HepG2 (cell line): Measurements from ENCODE around the gene CDC37L1. TPM values are rescaled to one million over a fixed set of nuclear protein-coding genes. Genes with fewer than 3 reads are reported as not detected.
A peak's percentile ranks its signal among the peaks of the same experiment; 100 is the strongest.

Experiments used
- ATAC-seq: fragments of 200-7000 bp; cut with Tn5 transposase; 3 replicates; pipeline ENCODE4 v1.9.1; 2020; ENCODE audit warnings: mild to moderate bottlenecking, moderate library complexity
- BruUV-seq: library from RNA; stranded (reverse); fragments of 400-500 nt; replicated peaks from 2 replicates; lab custom pipeline; 2021; lab: Mats Ljungman, UMichigan
- CTCF ChIA-PET: fragments of 300-600 bp; formaldehyde crosslinking; extraction: SDS; loops from one replicate; lab custom pipeline; 2021; ENCODE audit warnings: low total read pairs, inconsistent platforms, low intra/inter-chr PET ratio; lab: Yijun Ruan, JAX
- POLR2A ChIA-PET: fragments of 350-600 bp; sonication (Branson Sonifier 250); formaldehyde crosslinking; loops from one replicate; lab custom pipeline; 2020; ENCODE audit warnings: antibody characterized with exemption, inconsistent platforms; lab: Yijun Ruan, JAX
- DNase-seq: peaks from one replicate; pipeline ENCODE4 v3.0.0-alpha.2; 2015; ENCODE audit warnings: low spot score
- FAIRE-seq: peaks from 3 replicates; lab custom pipeline; 2011; peaks lifted over from hg19 to GRCh38; lab: Jason Lieb, UNC
- H2AFZ ChIP-seq: one replicate; pipeline ENCODE4 v1.6.1; 2011; ENCODE audit warnings: low read length, inconsistent platforms
- H3K27ac ChIP-seq: fragments of 300-600 bp; 3 replicates; pipeline ENCODE4 v1.8.0; 2011; ENCODE audit warnings: mixed run types, mild to moderate bottlenecking, mixed read lengths, low read length, inconsistent platforms; ENCODE audit not compliant: insufficient read depth; ENCODE audit errors: extremely low read length
- H3K27me3 ChIP-seq, 2 experiments: fragments of 200-600 bp in 1 of 2; 2 replicates in 1 of 2; 3 replicates in 1 of 2; pipeline versions ENCODE4 v1.6.0 to v1.8.0; 2011; ENCODE audit warnings: low read length in 2 of 2, mild to moderate bottlenecking in 2 of 2, moderate library complexity in 2 of 2, inconsistent platforms in 1 of 2; ENCODE audit not compliant: insufficient read depth in 2 of 2, control insufficient read depth in 1 of 2
- H3K36me3 ChIP-seq, 2 experiments: fragments of 200-600 bp in 1 of 2; replicated peaks in 1 of 2; 2 replicates in 1 of 2; 3 replicates in 1 of 2; pipeline versions ENCODE4 v1.5.1 to v1.8.0; 2011; ENCODE audit warnings: low read length in 2 of 2, inconsistent platforms in 1 of 2; ENCODE audit not compliant: insufficient read depth in 2 of 2, control insufficient read depth in 1 of 2
- H3K4me1 ChIP-seq: 2 replicates; pipeline ENCODE4 v1.5.1; 2012; ENCODE audit warnings: low read length, inconsistent platforms; ENCODE audit not compliant: insufficient read depth
- H3K4me2 ChIP-seq: 2 replicates; pipeline ENCODE4 v1.6.0; 2011; ENCODE audit warnings: low read depth, low read length, inconsistent platforms
- H3K4me3 ChIP-seq, 3 experiments: fragments of 200-600 bp in 1 of 3; sonication (generic), shearing (Covaris generic) in 1 of 3; replicated peaks in 1 of 3; 2 replicates each; pipeline ENCODE4 v1.5.1; 2011 to 2016; ENCODE audit warnings: low read length in 3 of 3, inconsistent platforms in 2 of 3, low read depth in 2 of 3, mild to moderate bottlenecking in 2 of 3, control low read depth in 1 of 3, mixed read lengths in 1 of 3; ENCODE audit not compliant: insufficient read depth in 1 of 3
- H3K79me2 ChIP-seq: one replicate; pipeline ENCODE4 v1.6.1; 2011; ENCODE audit warnings: low read length, inconsistent platforms; ENCODE audit not compliant: insufficient read depth
- H3K9ac ChIP-seq: 2 replicates; pipeline ENCODE4 v1.6.0; 2011; ENCODE audit warnings: mild to moderate bottlenecking, low read depth, low read length, inconsistent platforms; ENCODE audit not compliant: insufficient read depth
- H3K9me3 ChIP-seq: 2 replicates; pipeline ENCODE4 v1.5.1; 2012; ENCODE audit warnings: mild to moderate bottlenecking, low read length
- H4K20me1 ChIP-seq: 2 replicates; pipeline ENCODE4 v1.6.0; 2011; ENCODE audit warnings: inconsistent platforms, mild to moderate bottlenecking, low read length, moderate library complexity; ENCODE audit not compliant: insufficient read depth
- ARID2 ChIP-seq: sonication (generic); formaldehyde crosslinking; IDR thresholded peaks from 2 replicates; pipeline ENCODE4 v1.8.1; 2022; ENCODE audit warnings: mild to moderate bottlenecking, missing genetic modification reagents, borderline replicate concordance
- JUN ChIP-seq: sonication (generic); formaldehyde crosslinking; IDR thresholded peaks from 2 replicates; pipeline ENCODE4 v1.4.0; 2020; ENCODE audit warnings: mild to moderate bottlenecking, missing genetic modification reagents
- XBP1 ChIP-seq: sonication (generic); formaldehyde crosslinking; IDR thresholded peaks from 2 replicates; pipeline ENCODE4 v1.5.0; 2020; ENCODE audit warnings: missing genetic modification reagents
- YY1 ChIP-seq: IDR thresholded peaks from 2 replicates; pipeline ENCODE4 v1.6.1; 2011; ENCODE audit warnings: low read length, low read depth, moderate library complexity, mild to moderate bottlenecking; ENCODE audit not compliant: insufficient read depth, insufficient replicate concordance
- ZC3H4 ChIP-seq: sonication (generic); formaldehyde crosslinking; IDR thresholded peaks from 2 replicates; pipeline ENCODE4 v1.4.0; 2020; ENCODE audit warnings: missing genetic modification reagents, borderline replicate concordance
- ZFP90 ChIP-seq: sonication (generic); formaldehyde crosslinking; IDR thresholded peaks from 2 replicates; pipeline ENCODE4 v1.8.0; 2022; ENCODE audit warnings: missing genetic modification reagents, mild to moderate bottlenecking, inconsistent platforms, borderline replicate concordance
- ZNF44 ChIP-seq: sonication (generic); formaldehyde crosslinking; IDR thresholded peaks from 2 replicates; pipeline ENCODE4 v1.5.1; 2020; ENCODE audit warnings: mild to moderate bottlenecking, missing genetic modification reagents
- ZNF678 ChIP-seq: sonication (generic); formaldehyde crosslinking; IDR thresholded peaks from 2 replicates; pipeline ENCODE4 v1.4.0; 2020; ENCODE audit warnings: mild to moderate bottlenecking, missing genetic modification reagents
- ZNF7 ChIP-seq: IDR thresholded peaks from 2 replicates; pipeline ENCODE4 v1.6.1; 2016; ENCODE audit warnings: missing biosample characterization, missing genetic modification reagents
- ZNF740 ChIP-seq: sonication (generic); formaldehyde crosslinking; IDR thresholded peaks from 2 replicates; pipeline ENCODE4 v1.4.0; 2020; ENCODE audit warnings: missing genetic modification reagents
- ZSCAN12 ChIP-seq: sonication (generic); formaldehyde crosslinking; IDR thresholded peaks from 2 replicates; pipeline ENCODE4 v1.9.0; 2021; ENCODE audit warnings: mild to moderate bottlenecking, missing genetic modification reagents
- WGBS: methylation state at CpG from one replicate; pipeline ENCODE4 v1.1.6; 2017; ENCODE audit warnings: low lambda C conversion rate; 5-methylcytosine and 5-hydroxymethylcytosine counted together
- in situ Hi-C: cut with HindIII; loops from 2 replicates; pipeline ENCODE4 v1.10.0; 2017; ENCODE audit warnings: low pct_unique_long_range_greater_than_20kb; ENCODE audit not compliant: extremely low pct_ligation_motif_present
- intact Hi-C: fragments of 100-400 bp; cut with micrococcal nuclease; formaldehyde crosslinking; loops from one replicate; pipeline ENCODE4 v1.10.0; 2022; ENCODE audit not compliant: unreplicated experiment
- polyA plus RNA-seq, 8 experiments: library from polyadenylated mRNA; depleted of rRNA in 3 of 8; stranded (reverse) in 7 of 8; unstranded in 1 of 8; fragments of >200 nt; fragmentation: Illumina TruSeq in 4 of 8; extraction: Trizol in 4 of 8; gene quantifications; 2 replicates each; pipeline versions ENCODE4 v1.2.1 to v1.2.3, GENCODE V29; 2011 to 2016; ENCODE audit warnings: low read depth in 4 of 8, missing spikeins in 1 of 8, mixed read lengths in 1 of 8; ENCODE audit not compliant: insufficient read depth in 1 of 8
- total RNA-seq, 5 experiments: library from RNA; depleted of rRNA; stranded (reverse); fragments of >200 nt; fragmentation: Illumina TruSeq; extraction: Trizol; gene quantifications; 2 replicates each; pipeline ENCODE4 v1.2.3, GENCODE V29; 2016; ENCODE audit warnings: low read depth in 1 of 5

CDC37L1 gene
- total and polyA plus RNA-seq, 2 of the 13 experiments (the other 11 are each of a cell fraction or from before 2014, with no cell fraction given) = 5.5 to 17.0 TPM

GRCh38 chr9:4678679-4679267 is 596 bp upstream of the CDC37L1 start:
- Histone ChIP-seq H3K36me3 (no peaks in the 10 kb centered on the region; a peak in 1 of 5 replicates), H2AFZ (no peak overlapping the region), H3K9me3 (no peaks in the 10 kb centered on the region), H3K4me3 (peak overlapping the region; percentile 70 to 94 (median 87)), H3K27ac (peak overlapping the region; percentile 99), H3K27me3 (no peaks in the 10 kb centered on the region; a peak in 1 of 5 replicates), H4K20me1 (peaks cover 4% of the 10 kb centered on the region; the same call in 1 of the 2 replicates), H3K79me2 (peaks cover 31% of the 10 kb centered on the region), H3K4me1 (peaks cover 51% of the 10 kb centered on the region), H3K4me2 (peak overlapping the region; percentile 93), H3K9ac (peak overlapping the region; percentile 96)
- in situ Hi-C loops (no loop called here), intact Hi-C loops (loop anchor here (1.0 to 5.0 kb wide), 4 partner anchors 15 to 1151 kb away; partner anchors contain the start of genes RCL1 and RFX3)
- ATAC-seq = peak; percentile 4; the same call in 1 of the 3 replicates
- FAIRE-seq = no peak
- BruUV-seq = TSS peak; percentile 97
- DNase-seq = peak; percentile 41
- ChIA-PET POLR2A (interaction anchor here (1.0 to 2.2 kb wide), 15 partner anchors 13 to 159 kb away, joined by 3 to 43 read pairs (median 6); partner anchors contain the start of genes AK3, PLPP6, RCL1 and SPATA6L), CTCF (no interaction called here)
- 0% methylated on average over 16 of the region's 16 CpGs for WGBS
- TF ChIP-seq JUN = no peak
- 0 out of 2 replicates have a peak, but pooled peaks have one; percentile 8 for TF ChIP-seq ZFP90 (CRISPR knock-in tag)
- peak; percentile 62; the same call in 1 of the 2 replicates for TF ChIP-seq XBP1 (CRISPR knock-in tag)
- no peak for TF ChIP-seq ZNF7 (CRISPR knock-in tag)
- 0 out of 2 replicates have a peak, but pooled peaks have one; percentile 1 for TF ChIP-seq ZNF740
- TF ChIP-seq ZNF678 (CRISPR knock-in tag) = peak; percentile 25; the same call in 1 of the 2 replicates
- TF ChIP-seq ZNF44 (CRISPR knock-in tag) = peak; percentile 11; the same call in 1 of the 2 replicates
- TF ChIP-seq ARID2 (CRISPR knock-in tag) = peak; percentile 9; the same call in 1 of the 2 replicates
- TF ChIP-seq ZC3H4 = peak; percentile 63; the same call in 1 of the 2 replicates
- TF ChIP-seq YY1 = peak; percentile 68
- 0 out of 2 replicates have a peak, but pooled peaks have one; percentile 48 for TF ChIP-seq ZSCAN12 (CRISPR knock-in tag)
